ENCODE measurements around the gene ARHGAP44.

DNA sequence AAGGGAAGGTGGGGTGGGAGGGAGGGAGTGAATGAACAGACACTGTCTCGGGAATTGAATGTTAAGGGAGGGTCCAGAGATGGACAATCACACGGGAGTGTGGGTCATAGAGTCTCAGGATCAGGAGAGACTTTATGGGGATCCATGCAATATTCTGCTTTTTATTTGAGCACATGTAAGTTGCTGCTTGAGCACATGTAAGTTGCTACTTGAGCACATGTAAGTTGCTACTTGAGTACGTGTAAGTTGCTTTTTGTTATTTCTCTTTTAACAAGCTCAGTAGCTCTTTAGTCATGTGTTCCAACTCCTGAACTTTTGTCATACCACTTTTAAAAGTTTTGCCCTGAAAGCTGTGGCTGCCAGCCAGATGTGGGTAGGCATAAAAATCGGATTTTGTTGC, 110.3 kb downstream of the ARHGAP44 start:
- TF ChIP-seq, protein P1, sequence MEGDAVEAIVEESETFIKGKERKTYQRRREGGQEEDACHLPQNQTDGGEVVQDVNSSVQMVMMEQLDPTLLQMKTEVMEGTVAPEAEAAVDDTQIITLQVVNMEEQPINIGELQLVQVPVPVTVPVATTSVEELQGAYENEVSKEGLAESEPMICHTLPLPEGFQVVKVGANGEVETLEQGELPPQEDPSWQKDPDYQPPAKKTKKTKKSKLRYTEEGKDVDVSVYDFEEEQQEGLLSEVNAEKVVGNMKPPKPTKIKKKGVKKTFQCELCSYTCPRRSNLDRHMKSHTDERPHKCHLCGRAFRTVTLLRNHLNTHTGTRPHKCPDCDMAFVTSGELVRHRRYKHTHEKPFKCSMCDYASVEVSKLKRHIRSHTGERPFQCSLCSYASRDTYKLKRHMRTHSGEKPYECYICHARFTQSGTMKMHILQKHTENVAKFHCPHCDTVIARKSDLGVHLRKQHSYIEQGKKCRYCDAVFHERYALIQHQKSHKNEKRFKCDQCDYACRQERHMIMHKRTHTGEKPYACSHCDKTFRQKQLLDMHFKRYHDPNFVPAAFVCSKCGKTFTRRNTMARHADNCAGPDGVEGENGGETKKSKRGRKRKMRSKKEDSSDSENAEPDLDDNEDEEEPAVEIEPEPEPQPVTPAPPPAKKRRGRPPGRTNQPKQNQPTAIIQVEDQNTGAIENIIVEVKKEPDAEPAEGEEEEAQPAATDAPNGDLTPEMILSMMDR (IDR thresholded peaks at IDR 0.05; ENCODE audit: extremely low read depth in 1 of 2, insufficient read depth in 1 of 2, low read depth in 1 of 2, low read length in 2 of 2): no peak
- TF ChIP-seq, protein P2, sequence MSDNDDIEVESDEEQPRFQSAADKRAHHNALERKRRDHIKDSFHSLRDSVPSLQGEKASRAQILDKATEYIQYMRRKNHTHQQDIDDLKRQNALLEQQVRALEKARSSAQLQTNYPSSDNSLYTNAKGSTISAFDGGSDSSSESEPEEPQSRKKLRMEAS (IDR thresholded peaks at IDR 0.05; ENCODE audit: insufficient read depth, insufficient read length): no peak
- TF ChIP-seq POLR2AphosphoS5 (IDR thresholded peaks at IDR 0.05; ENCODE audit: insufficient read depth, low read depth, low read length): no peak
- TF ChIP-seq EZH2 (IDR thresholded peaks at IDR 0.05; ENCODE audit: borderline replicate concordance, low read depth, low read length, severe bottlenecking): no peak
- TF ChIP-seq POLR2A (IDR thresholded peaks at IDR 0.05; ENCODE audit: low read depth, low read length): no peak
- TF ChIP-seq FOS (IDR thresholded peaks at IDR 0.05; ENCODE audit: borderline replicate concordance, insufficient read depth, low read length): no peak
- no peak for TF ChIP-seq GATA2 (IDR thresholded peaks at IDR 0.05; ENCODE audit: insufficient read depth, insufficient read length, low read depth, low read length)
- TF ChIP-seq JUN (IDR thresholded peaks at IDR 0.05; ENCODE audit: borderline replicate concordance, insufficient read depth, insufficient read length, low read depth): no peak
- TF ChIP-seq MYC (IDR thresholded peaks at IDR 0.05; ENCODE audit: low read depth, low read length): no peak

All from endothelial cell of umbilical vein (primary cell).